Dedifferentiated amniotic fluid mesenchymal stem cell (primary cell): Measurements from ENCODE around the gene DBNDD1.
"Not testable (repeated sequence)": the region's sequence is repeated elsewhere in the genome, so short reads cannot be mapped to it uniquely, and the experiment has no call there.

ENCODE experiments used
- DNase-seq: peaks from one replicate; pipeline ENCODE4 v3.0.0-alpha.2; 2016; ENCODE audit errors: extremely low spot score

Gene DBNDD1

GRCh38 chr16:89990799-89991198 lies 28.5 kb downstream of the DBNDD1 start:
- no peak for DNase-seq

DNA sequence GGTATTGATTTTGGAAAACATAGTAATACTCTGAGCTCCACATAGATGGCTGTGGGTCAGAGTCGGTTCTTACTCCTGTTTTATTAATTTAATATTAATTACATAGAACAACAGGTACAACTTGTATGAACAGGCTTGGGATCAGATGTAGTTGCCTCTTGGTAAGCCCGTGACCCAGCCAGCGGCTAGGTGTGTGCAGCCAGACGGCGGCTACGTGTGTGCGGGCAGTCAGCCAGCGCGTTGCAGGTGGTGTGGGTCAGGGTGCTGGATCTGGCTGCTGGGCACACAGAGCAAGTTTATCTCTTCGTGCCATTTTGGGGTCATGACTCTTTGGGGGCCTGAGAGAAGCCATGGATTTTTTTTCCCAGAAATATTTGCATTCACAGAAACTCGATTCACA lies 30.3 kb downstream of the DBNDD1 start:
- DNase-seq: no peak

GRCh38 chr16:89987169-89987568 lies 32.1 kb downstream of the DBNDD1 start:
- no peak for DNase-seq

GRCh38 chr16:89986600-89986999 lies 32.7 kb downstream of the DBNDD1 start:
- no peak for DNase-seq

DNA sequence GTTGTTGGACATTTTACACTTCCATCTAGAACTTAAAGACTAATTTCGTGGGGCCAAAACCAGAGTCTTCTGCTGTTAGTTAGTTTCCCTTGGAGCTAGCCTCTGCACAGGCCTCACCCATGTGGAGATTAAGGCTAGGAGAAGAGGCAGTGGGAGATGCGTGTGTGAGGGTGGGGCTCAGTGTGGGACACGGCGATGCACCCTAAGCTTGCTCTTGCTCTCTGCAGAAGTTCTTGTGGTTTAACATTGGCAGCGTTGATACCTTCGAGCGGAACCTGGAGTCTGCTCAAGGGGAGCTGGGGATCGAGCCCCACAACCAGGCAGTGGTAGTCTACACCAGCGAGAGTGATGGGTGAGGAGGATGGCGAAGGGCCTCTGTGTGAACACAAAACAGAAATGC lies 34.0 kb downstream of the DBNDD1 start:
- no peak for DNase-seq

GRCh38 chr16:89984216-89984615 lies 35.0 kb downstream of the DBNDD1 start:
- DNase-seq: no peak

- no peak for DNase-seq
These were observed 35.7 kb downstream of the DBNDD1 start for GRCh38 chr16:89983536-89983935.

GRCh38 chr16:89982318-89982717 lies 36.9 kb downstream of the DBNDD1 start:
- no peak for DNase-seq

DNA sequence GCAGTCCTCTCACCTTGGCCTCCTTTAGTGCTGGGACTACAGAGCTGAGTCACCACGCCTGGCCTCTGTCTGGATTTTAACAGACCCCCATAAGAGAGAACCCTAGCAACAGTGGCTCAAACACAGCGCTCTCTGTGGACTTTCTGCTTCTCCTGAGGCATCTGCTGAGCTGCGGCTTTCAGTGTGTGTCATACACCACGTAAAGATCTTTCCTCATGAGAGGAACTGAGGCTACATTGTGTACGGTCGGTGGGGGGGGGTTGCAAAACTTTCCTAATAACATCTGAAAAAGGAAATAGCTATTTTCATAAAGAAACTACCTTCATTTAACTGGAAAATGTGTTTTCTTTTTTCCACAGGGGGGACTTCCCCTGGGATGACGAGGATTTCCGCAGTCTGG lies 37.8 kb downstream of the DBNDD1 start:
- no peak for DNase-seq

GRCh38 chr16:89974870-89975269 lies 44.4 kb downstream of the DBNDD1 start:
- DNase-seq: no peak

GRCh38 chr16:89973654-89974335 lies 45.5 kb downstream of the DBNDD1 start:
- no peak for DNase-seq

GRCh38 chr16:89973235-89973634 lies 46.0 kb downstream of the DBNDD1 start:
- DNase-seq: no peak

DNA sequence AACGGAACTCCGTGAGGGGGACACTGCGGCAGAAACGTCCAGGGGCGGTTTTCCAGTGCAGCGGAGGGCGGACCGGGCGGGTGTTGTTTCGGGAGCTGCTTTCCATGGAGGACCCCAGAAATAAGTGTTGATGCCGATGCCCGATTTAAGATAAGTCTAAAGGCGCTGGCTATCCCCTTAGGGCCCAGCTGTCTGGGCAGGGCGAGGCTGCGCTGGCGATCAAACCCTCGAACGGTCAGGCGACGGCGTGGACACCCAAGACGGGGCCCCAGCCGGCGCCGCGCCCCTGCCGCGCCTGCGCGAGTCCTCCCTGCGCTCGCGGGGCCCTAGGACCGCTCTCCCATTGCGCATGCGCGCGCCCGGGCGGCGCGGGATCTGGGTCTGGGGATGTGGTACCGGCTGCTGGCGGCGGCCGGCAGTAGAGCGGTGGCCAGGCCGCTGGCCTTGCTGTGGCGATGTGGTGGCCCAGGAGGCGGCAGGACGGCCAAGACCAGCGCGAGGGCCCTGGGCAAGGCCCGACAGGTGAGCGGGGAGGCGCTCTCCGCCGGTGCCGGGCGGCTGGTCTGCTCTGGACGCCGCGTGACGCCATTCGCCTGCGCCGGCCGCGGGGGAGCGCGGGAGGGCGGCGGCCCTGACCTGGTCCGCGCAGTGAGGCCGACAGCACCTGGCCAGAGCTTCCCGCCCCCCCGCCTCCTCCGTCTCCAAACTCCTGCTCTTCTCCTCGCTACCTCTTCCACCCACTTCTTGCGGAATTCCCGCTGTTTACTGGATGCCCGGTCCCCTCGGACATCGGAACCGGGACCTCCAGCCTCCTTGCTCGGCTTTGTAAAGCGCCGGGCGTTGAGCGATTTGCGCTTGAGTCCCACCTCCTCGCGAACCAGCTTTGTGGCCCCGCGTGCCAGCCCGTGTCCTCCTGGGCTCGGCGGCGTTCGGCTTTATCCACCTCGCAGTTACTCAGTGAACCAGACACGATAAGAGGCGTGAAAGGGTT lies 46.7 kb downstream of the DBNDD1 start:
- DNase-seq: peak; percentile 82

GRCh38 chr16:89971495-89972243 lies 47.6 kb downstream of the DBNDD1 start:
- DNase-seq: no peak

DNA sequence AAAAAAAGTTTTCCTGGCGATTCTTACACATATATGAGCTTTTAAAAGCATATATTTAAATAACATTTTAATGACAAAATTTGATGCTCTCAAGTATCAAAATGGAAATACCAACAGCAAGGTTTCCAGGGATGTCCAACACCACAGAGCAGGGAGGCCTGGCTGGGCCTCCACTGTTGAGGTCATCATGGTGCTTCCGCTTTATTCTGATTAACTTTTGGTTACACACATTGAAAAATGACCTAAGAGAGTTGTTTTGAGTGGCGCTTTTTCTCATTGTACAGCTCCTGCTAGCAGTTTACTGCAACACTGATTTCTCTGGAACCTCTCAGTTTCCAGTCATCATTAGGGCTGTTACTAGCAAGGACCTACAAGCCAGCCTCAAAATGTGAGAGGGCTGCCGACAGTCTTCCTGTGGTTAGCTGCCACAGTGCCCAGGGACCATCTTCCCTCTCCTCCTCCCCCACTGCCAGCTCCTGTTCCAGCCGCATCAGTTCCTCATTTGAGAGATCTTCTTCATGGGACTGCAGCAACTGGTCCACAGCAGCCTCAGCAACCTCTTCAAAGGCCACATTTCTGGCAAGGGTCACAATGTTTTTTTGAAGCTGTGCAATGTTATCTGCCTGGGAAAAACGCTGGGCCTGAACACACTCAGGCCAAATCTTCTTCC lies 49.4 kb downstream of the DBNDD1 start:
- no peak for DNase-seq

GRCh38 chr16:89968074-89968473 lies 51.2 kb downstream of the DBNDD1 start:
- not testable (repeated sequence) for DNase-seq

GRCh38 chr16:89967436-89967835 lies 51.8 kb downstream of the DBNDD1 start:
- DNase-seq: not testable (repeated sequence)

- no peak for DNase-seq
These were observed 52.5 kb downstream of the DBNDD1 start for GRCh38 chr16:89966756-89967155.

GRCh38 chr16:89965447-89966225 lies 53.6 kb downstream of the DBNDD1 start:
- no peak for DNase-seq

- DNase-seq: no peak
These were observed 55.1 kb downstream of the DBNDD1 start for GRCh38 chr16:89964201-89964600.
